ENCODE data around the gene DYDC2.
"Not testable (repeated sequence)": the region's sequence is repeated elsewhere in the genome, so short reads cannot be mapped to it uniquely, and the experiment has no call there.

Gene DYDC2

DNA sequence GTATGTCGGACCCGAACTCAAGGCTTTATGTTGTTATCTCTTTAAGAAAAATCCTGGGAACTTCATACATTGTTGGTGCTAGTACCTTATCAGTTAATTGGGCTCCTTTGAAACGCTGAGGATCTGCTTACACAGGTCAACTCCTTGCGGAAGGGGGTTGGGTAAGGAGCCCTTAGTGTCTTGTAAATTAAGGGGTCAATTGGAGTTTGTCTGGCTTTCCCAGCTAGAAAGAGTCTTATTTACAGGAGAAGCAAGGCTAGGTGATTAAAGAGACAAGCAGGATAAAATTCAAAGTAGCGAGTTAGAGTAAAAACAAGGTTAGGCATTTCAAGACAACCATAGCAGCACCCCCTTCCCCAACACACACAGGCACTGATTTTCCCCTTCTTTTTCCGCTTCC lies 60.7 kb downstream of the DYDC2 start:
- H3K4me3 ChIP-seq (ENCODE audit: low read length); H3K27ac ChIP-seq (ENCODE audit: low read depth, low read length); H3K9ac ChIP-seq (ENCODE audit: low read length); H3K27me3 ChIP-seq (ENCODE audit: control insufficient read depth, insufficient read depth, low read length); H3K36me3 ChIP-seq (ENCODE audit: control insufficient read depth, insufficient read depth, low read length): not testable (repeated sequence)
- peaks cover 31% of the 10 kb centered on the region for H3K4me1 ChIP-seq (ENCODE audit: control insufficient read depth, insufficient read depth, low read length)
